Measurements from ENCODE around the gene KLHL33. TPM values are rescaled to one million over a fixed set of nuclear protein-coding genes. Genes with fewer than 3 reads are reported as not detected.

Gene KLHL33
- total RNA-seq, 2 experiments from 2014 or later, result 0.44 to 0.59 TPM

- Mint-ChIP-seq H3K27ac (no peak overlapping the region), H3K4me1 (peaks cover 16% of the 10 kb centered on the region), H3K36me3 (peaks cover 6% of the 10 kb centered on the region), H3K27me3 (no peaks in the 10 kb centered on the region), H3K4me3 (no peak overlapping the region), H3K9me3 (ENCODE audit: low read depth) (no peaks in the 10 kb centered on the region)
- DNase-seq (no peak), ATAC-seq (no peak)
- CTCF ChIA-PET, result no interaction called here
These were observed 2.7 kb upstream of the KLHL33 start for GRCh38 chr14:20438664-20439063.

- DNase-seq, result no peak
- H3K36me3 Mint-ChIP-seq, result no peaks in the 10 kb centered on the region
- no peak for ATAC-seq
- no peak overlapping the region for H3K4me3 Mint-ChIP-seq
- no peaks in the 10 kb centered on the region for H3K9me3 Mint-ChIP-seq (ENCODE audit: low read depth)
- H3K27ac Mint-ChIP-seq, result no peak overlapping the region
- CTCF ChIA-PET, result interaction anchor here (1.3 kb wide), 1 partner anchor 21 kb away, joined by 4 read pairs; no protein-coding TSS in a partner anchor
- peaks cover 12% of the 10 kb centered on the region for H3K4me1 Mint-ChIP-seq
- H3K27me3 Mint-ChIP-seq, result no peaks in the 10 kb centered on the region
These were observed 393 bp upstream of the KLHL33 start for GRCh38 chr14:20436363-20436755.

GRCh38 chr14:20434701-20435581 lies 1.0 kb downstream of the KLHL33 start:
- CTCF ChIA-PET, result interaction anchor here (2.8 kb wide), 1 partner anchor 18 kb away, joined by 8 read pairs; no protein-coding TSS in a partner anchor

GRCh38 chr14:20429801-20430669 lies 5.9 kb downstream of the KLHL33 start:
- no peaks in the 10 kb centered on the region for H3K27me3 Mint-ChIP-seq
- CTCF ChIA-PET, result interaction anchor here (1.6 to 3.8 kb wide), 2 partner anchors 12 to 15 kb away, joined by 4 to 25 read pairs; no protein-coding TSS in a partner anchor
- H3K27ac Mint-ChIP-seq, result peak overlapping the region; percentile 45
- peaks cover 2% of the 10 kb centered on the region for H3K36me3 Mint-ChIP-seq
- DNase-seq (no peak), ATAC-seq (peak; percentile 44)
- H3K4me3 Mint-ChIP-seq, result no peak overlapping the region
- H3K9me3 Mint-ChIP-seq (ENCODE audit: low read depth), result no peaks in the 10 kb centered on the region
- H3K4me1 Mint-ChIP-seq, result peaks cover 26% of the 10 kb centered on the region

More at GRCh38 chr14:20434701-20435581, 1.0 kb downstream of the KLHL33 start:
- Mint-ChIP-seq H3K4me3 (no peak overlapping the region), H3K4me1 (no peaks in the 10 kb centered on the region), H3K9me3 (ENCODE audit: low read depth) (no peaks in the 10 kb centered on the region), H3K27me3 (no peaks in the 10 kb centered on the region), H3K27ac (no peak overlapping the region), H3K36me3 (no peaks in the 10 kb centered on the region)
- no peak for DNase-seq
- no peak for ATAC-seq

GRCh38 chr14:20428802-20429201 lies 7.2 kb downstream of the KLHL33 start:
- H3K27ac Mint-ChIP-seq, result no peak overlapping the region
- H3K9me3 Mint-ChIP-seq (ENCODE audit: low read depth), result no peaks in the 10 kb centered on the region
- CTCF ChIA-PET, result interaction anchor here (3.8 kb wide), 1 partner anchor 14 kb away, joined by 25 read pairs; no protein-coding TSS in a partner anchor
- H3K4me3 Mint-ChIP-seq, result peak overlapping the region; percentile 43
- H3K27me3 Mint-ChIP-seq, result no peaks in the 10 kb centered on the region
- ATAC-seq (no peak), DNase-seq (no peak)
- peaks cover 2% of the 10 kb centered on the region for H3K36me3 Mint-ChIP-seq
- peaks cover 26% of the 10 kb centered on the region for H3K4me1 Mint-ChIP-seq

GRCh38 chr14:20428010-20428365 lies 8.0 kb downstream of the KLHL33 start:
- CTCF ChIA-PET, result interaction anchor here (0.9 to 3.8 kb wide), 2 partner anchors 13 to 182 kb away, joined by 4 to 25 read pairs; no protein-coding TSS in a partner anchor
- Mint-ChIP-seq H3K4me1 (peaks cover 26% of the 10 kb centered on the region), H3K36me3 (peaks cover 2% of the 10 kb centered on the region), H3K9me3 (ENCODE audit: low read depth) (no peaks in the 10 kb centered on the region), H3K27ac (peak overlapping the region; percentile 86), H3K4me3 (peak overlapping the region; percentile 47), H3K27me3 (no peaks in the 10 kb centered on the region)
- ATAC-seq (peak; percentile 43), DNase-seq (no peak)

GRCh38 chr14:20427231-20428009 lies 8.5 kb downstream of the KLHL33 start:
- no peaks in the 10 kb centered on the region for H3K27me3 Mint-ChIP-seq
- peak; percentile 75 for ATAC-seq
- H3K4me1 Mint-ChIP-seq, result peaks cover 26% of the 10 kb centered on the region
- H3K27ac Mint-ChIP-seq, result peak overlapping the region; percentile 86
- H3K36me3 Mint-ChIP-seq, result peaks cover 2% of the 10 kb centered on the region
- CTCF ChIA-PET, result interaction anchor here (0.9 to 3.8 kb wide), 2 partner anchors 12 to 182 kb away, joined by 4 to 25 read pairs; no protein-coding TSS in a partner anchor
- peak; percentile 51 for DNase-seq
- peak overlapping the region; percentile 47 for H3K4me3 Mint-ChIP-seq
- H3K9me3 Mint-ChIP-seq (ENCODE audit: low read depth), result no peaks in the 10 kb centered on the region

GRCh38 chr14:20424851-20425250 lies 11.1 kb downstream of the KLHL33 start:
- DNase-seq, result no peak
- ATAC-seq, result no peak
- peaks cover 26% of the 10 kb centered on the region for H3K4me1 Mint-ChIP-seq
- CTCF ChIA-PET, result interaction anchor here (1.1 to 2.9 kb wide), 3 partner anchors 9 to 449 kb away, joined by 3 to 18 read pairs (median 5); no protein-coding TSS in a partner anchor
- H3K27ac Mint-ChIP-seq, result no peak overlapping the region
- no peaks in the 10 kb centered on the region for H3K27me3 Mint-ChIP-seq
- H3K4me3 Mint-ChIP-seq, result no peak overlapping the region
- H3K36me3 Mint-ChIP-seq, result peaks cover 2% of the 10 kb centered on the region
- H3K9me3 Mint-ChIP-seq (ENCODE audit: low read depth), result no peaks in the 10 kb centered on the region

GRCh38 chr14:20422886-20423285 lies 13.1 kb downstream of the KLHL33 start:
- CTCF ChIA-PET, result interaction anchor here (0.8 to 2.5 kb wide), 3 partner anchors 9 to 187 kb away, joined by 3 to 10 read pairs (median 3); no protein-coding TSS in a partner anchor
- Mint-ChIP-seq H3K4me3 (no peak overlapping the region), H3K27me3 (no peaks in the 10 kb centered on the region), H3K36me3 (no peaks in the 10 kb centered on the region), H3K4me1 (peaks cover 9% of the 10 kb centered on the region), H3K27ac (no peak overlapping the region), H3K9me3 (ENCODE audit: low read depth) (no peaks in the 10 kb centered on the region)
- DNase-seq (no peak), ATAC-seq (no peak)

- Mint-ChIP-seq H3K4me3 (no peak overlapping the region), H3K4me1 (peaks cover 2% of the 10 kb centered on the region), H3K27me3 (no peaks in the 10 kb centered on the region), H3K36me3 (no peaks in the 10 kb centered on the region), H3K27ac (no peak overlapping the region), H3K9me3 (ENCODE audit: low read depth) (no peaks in the 10 kb centered on the region)
- no peak for ATAC-seq
- DNase-seq, result no peak
- CTCF ChIA-PET, result interaction anchor here (0.8 to 2.5 kb wide), 3 partner anchors 94 to 550 kb away, joined by 3 to 10 read pairs (median 4); no protein-coding TSS in a partner anchor
These were observed 14.7 kb downstream of the KLHL33 start for GRCh38 chr14:20421267-20421666.

- Mint-ChIP-seq H3K27ac (no peak overlapping the region), H3K4me1 (peaks cover 10% of the 10 kb centered on the region), H3K36me3 (no peaks in the 10 kb centered on the region), H3K4me3 (no peak overlapping the region), H3K9me3 (ENCODE audit: low read depth) (no peaks in the 10 kb centered on the region), H3K27me3 (no peaks in the 10 kb centered on the region)
- CTCF ChIA-PET, result no interaction called here
- ATAC-seq (no peak), DNase-seq (no peak)
These were observed 16.5 kb downstream of the KLHL33 start for GRCh38 chr14:20419419-20419818.

- ATAC-seq (no peak), DNase-seq (no peak)
- CTCF ChIA-PET, result no interaction called here
- no peak overlapping the region for H3K4me3 Mint-ChIP-seq
- H3K9me3 Mint-ChIP-seq (ENCODE audit: low read depth), result no peaks in the 10 kb centered on the region
- H3K27me3 Mint-ChIP-seq, result no peaks in the 10 kb centered on the region
- H3K27ac Mint-ChIP-seq, result no peak overlapping the region
- H3K4me1 Mint-ChIP-seq, result peaks cover 18% of the 10 kb centered on the region
- H3K36me3 Mint-ChIP-seq, result no peaks in the 10 kb centered on the region
These were observed 17.5 kb downstream of the KLHL33 start for GRCh38 chr14:20418501-20418909.

Measured in activated CD8-positive, alpha-beta memory T cell treated with anti-CD3 and anti-CD28 coated beads, Interleukin-2, amount 10 ng/mL, durations not matched to agents 7 days and 5 days (primary cell).